HK-2 (cell line): ENCODE measurements around the gene POM121.
"Not testable (repeated sequence)": the region's sequence is repeated elsewhere in the genome, so short reads cannot be mapped to it uniquely, and the experiment has no call there.

Source experiments
- DNase-seq: peaks from one replicate; pipeline ENCODE4 v3.0.0-alpha.2; 2018; ENCODE audit not compliant: unreplicated experiment

Gene POM121

DNA sequence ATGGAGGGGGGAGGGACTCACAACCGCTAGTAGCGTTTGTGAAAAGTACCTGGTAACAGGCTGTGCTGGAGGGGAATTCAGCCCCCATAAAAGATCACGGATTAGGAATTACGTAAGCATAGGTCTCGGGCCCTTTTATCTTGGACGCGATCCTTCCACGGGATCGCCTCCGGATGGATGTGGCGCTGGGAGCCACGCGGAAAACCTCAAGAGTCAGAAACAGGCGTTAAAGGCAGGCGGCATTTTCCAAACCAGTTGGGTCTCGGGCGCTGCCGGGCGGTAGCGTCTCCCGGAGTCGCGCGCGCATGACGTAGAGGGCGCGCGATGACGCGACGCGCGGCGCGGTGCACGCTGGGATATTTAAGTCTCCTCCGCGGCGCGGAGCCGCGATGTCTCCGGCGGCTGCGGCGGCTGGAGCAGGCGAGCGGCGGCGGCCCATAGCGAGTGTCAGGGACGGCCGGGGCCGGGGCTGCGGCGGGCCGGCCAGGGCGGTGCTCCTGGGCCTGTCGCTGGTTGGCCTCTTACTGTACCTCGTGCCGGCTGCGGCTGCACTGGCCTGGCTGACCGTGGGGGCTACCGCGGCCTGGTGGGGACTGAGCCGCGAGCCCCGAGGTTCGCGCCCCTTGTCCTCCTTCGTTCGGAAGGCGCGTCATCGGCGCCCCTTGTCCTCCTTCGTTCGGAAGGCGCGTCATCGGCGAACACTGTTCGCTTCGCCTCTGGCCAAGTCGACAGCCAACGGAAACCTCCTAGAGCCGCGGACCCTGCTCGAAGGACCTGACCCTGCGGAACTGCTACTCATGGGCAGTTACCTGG, at the start of gene POM121:
TSS of gene POM121 (plus strand) at position 363 of the 813 bp plus-strand sequence. CDS start at position 390, 27 bp downstream.
- DNase-seq = peak; percentile 84

- DNase-seq = peak; percentile 77
These were observed 45.7 kb upstream of the POM121 start for GRCh38 chr7:72879079-72879736.

DNA sequence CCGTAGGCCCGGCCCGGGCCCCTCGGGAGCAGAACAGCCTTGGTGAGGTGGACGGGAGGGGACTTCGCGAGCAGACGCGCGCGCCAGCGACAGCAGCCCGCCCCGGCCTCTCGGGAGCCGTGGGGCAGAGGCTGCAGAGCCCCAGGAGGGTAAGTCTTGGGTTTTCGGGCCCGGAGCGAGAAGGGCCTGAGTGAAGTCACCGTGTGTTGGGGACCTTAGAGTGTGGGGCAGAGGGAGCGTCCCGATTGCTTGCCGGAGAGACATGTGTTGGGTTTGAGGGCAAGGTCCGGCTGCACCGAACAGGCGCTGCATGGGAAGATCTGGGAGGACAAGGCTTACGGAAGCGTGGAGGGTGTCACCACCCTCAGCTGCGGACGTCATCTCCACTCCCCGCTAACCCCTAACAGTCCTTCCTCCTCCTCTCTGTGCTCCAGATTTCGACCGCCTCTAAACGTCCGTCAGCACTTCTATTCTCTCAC, 45.1 kb upstream of the POM121 start:
- peak; percentile 64 for DNase-seq

DNA sequence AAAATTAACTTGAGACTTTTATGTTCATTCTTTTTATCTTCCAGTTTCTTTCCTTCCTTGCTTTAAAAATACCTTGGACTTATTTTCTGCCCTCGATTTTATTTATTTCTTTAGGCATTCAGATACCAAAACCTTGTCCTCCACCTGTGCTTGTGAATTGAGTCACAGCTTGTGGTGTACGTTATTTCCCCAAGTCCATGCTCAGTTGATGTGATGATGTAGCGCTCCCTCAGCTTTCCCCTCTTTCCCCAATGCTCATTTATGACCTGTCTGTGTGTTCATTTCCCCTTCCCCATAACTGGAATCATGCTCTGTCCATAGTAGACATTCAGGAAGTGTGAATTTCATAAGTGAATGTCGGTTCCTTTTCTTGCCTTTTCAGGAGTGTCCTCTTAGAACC, 33.1 kb upstream of the POM121 start:
- not testable (repeated sequence) for DNase-seq

- DNase-seq = not testable (repeated sequence)
These were observed 20.2 kb upstream of the POM121 start for GRCh38 chr7:72904740-72905139.

DNA sequence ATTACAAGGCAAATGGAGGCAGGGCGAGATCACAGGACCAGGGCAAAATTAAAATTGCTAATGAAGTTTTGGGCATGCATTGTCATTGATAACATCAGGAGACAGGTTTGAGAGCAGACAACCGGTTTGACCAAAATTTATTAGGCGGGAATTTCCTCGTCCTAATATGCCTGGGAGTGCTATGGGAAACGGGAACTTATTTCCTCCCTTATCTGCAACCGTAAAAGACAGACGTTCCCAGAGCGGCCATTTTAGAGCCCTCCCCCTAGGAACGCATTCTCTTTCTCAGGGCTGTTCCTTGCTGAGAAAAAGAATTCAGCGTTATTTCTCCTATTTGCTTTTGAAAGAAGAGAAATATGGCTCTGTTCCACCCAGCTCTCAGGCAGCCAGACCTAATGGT, 16.5 kb upstream of the POM121 start:
- DNase-seq = not testable (repeated sequence)

- not testable (repeated sequence) for DNase-seq
These were observed 13.5 kb upstream of the POM121 start for GRCh38 chr7:72911395-72911794.

GRCh38 chr7:72913750-72914149, 11.1 kb upstream of the POM121 start:
- DNase-seq = not testable (repeated sequence)

- DNase-seq = peak; percentile 25
These were observed 10.0 kb upstream of the POM121 start for GRCh38 chr7:72914756-72915525.

GRCh38 chr7:72919256-72919775, 5.6 kb upstream of the POM121 start:
- DNase-seq = no peak

GRCh38 chr7:72924386-72924732, 536 bp upstream of the POM121 start:
- DNase-seq = no peak

DNA sequence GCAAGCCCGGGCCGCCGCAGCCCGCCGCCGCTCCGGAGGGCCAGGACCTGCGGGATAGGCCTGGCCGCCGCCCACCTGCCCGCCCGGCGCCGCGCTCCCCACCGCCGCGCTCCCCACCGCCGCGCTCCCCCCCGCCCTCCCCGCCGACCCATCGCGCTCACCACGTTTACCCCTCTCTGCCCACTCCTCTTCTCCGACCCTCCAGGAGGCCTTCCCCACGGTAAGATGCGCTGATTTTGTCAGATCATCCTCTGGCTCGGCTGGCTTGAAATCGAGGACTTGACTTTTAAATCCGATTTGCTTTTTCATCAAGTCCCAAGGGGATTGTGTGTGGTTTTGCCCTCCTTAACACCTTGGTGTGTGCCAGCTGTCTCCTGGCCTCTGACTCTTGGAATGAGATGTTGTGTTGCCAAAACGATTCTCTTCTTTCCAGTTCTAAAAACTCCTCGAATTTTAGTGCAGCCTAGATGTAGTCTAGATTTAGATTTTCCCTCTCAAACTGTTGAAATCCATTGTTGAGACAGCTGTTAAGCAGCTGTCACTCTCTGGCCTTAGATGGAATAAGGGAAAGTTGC, 738 bp downstream of the POM121 start:
- no peak for DNase-seq

DNA sequence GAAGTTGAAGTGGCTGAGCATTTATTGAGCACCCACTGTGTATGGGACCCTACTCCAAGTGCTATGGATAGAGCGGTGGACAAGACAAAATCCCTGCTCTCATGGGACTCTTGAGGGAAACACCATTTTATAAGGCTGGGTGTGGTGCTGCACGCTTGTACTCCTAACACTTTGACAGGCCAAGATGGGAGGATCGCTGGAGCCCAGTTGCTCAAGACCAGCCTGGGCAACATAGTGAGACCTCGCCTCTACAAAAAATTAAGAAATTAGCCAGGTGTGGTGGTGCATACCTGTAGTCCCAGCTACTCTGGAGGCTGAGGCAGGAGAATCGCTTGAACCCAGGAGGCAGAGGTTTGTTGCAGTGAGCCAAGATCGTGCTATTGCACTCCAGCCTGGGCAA, 2.9 kb downstream of the POM121 start:
- not testable (repeated sequence) for DNase-seq

GRCh38 chr7:72928216-72928615, 3.3 kb downstream of the POM121 start:
- DNase-seq = not testable (repeated sequence)

- not testable (repeated sequence) for DNase-seq
These were observed 17.3 kb downstream of the POM121 start for GRCh38 chr7:72942022-72942705.

GRCh38 chr7:72942956-72943355, 18.1 kb downstream of the POM121 start:
- DNase-seq = not testable (repeated sequence)

DNA sequence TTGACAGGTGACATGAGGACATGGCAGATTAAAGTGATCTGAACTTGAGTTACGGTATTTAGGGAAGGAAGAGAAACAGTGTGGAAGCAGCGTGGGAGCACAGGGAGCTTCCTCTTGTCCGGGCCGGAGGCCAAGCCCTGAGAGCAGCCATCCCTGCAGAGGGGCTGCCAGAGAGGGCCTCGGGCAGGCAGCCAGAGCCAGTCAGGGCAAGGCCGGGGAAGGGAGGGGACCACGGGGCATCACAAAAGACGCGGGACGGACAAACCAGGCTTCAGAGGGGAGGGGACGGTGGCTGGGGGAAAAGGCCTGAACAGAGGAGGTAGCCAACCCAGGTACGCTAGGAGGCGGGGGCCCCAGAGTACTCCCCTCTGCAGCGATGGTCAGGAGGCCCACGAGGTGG, 20.0 kb downstream of the POM121 start:
- not testable (repeated sequence) for DNase-seq

DNA sequence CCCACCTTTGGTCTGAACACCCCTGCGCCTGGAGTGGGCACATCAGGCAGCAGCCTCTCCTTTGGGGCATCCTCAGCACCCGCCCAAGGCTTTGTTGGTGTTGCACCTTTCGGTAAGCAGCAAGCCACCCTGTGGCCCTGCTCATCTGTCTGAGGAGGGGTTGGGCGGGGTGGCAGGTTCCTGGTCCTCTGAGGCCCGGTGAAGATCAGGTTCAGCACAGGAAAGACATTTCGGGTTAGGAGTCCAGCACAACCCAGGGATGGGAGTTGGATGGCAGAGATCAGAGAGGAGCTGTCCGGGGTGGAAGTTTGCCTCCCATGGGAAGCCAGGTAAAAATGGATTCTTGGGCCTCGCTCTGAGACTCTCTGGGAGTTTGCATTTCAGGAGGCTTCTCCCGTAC, 20.7 kb downstream of the POM121 start:
- not testable (repeated sequence) for DNase-seq

GRCh38 chr7:72946130-72946745, 21.3 kb downstream of the POM121 start:
- DNase-seq = not testable (repeated sequence)

- not testable (repeated sequence) for DNase-seq
These were observed 23.8 kb downstream of the POM121 start for GRCh38 chr7:72948714-72949113.
